Muscle layer of duodenum (tissue), 2 donors: ENCODE results near the gene TEX264.

ENCODE experiments used
- H3K27ac ChIP-seq: one replicate; pipeline ENCODE4 v1.7.0; 2013; ENCODE audit warnings: mild to moderate bottlenecking, low read length
- H3K27me3 ChIP-seq: one replicate; pipeline ENCODE4 v1.7.0; 2013; ENCODE audit warnings: low read depth, mild to moderate bottlenecking, control low read depth, low read length
- H3K36me3 ChIP-seq, 2 donors: one replicate each; pipeline ENCODE4 v1.7.0; 2013; ENCODE audit warnings: low read length in 2 of 2, control low read depth in 1 of 2, mild to moderate bottlenecking in 1 of 2; ENCODE audit not compliant: insufficient read depth in 2 of 2, control insufficient read depth in 1 of 2
- H3K4me1 ChIP-seq, 2 donors: one replicate each; pipeline ENCODE4 v1.7.0; 2013; ENCODE audit warnings: low read length in 2 of 2, mild to moderate bottlenecking in 2 of 2, control low read depth in 1 of 2, moderate library complexity in 1 of 2; ENCODE audit not compliant: insufficient read depth in 2 of 2, control insufficient read depth in 1 of 2
- H3K4me3 ChIP-seq, 2 donors: one replicate each; pipeline ENCODE4 v1.7.0; 2013; ENCODE audit warnings: low read length in 2 of 2, low read depth in 1 of 2, mild to moderate bottlenecking in 1 of 2
- H3K9me3 ChIP-seq, 2 donors: one replicate each; pipeline ENCODE4 v1.7.0; 2013; ENCODE audit warnings: low read length in 2 of 2, control low read depth in 1 of 2, mild to moderate bottlenecking in 1 of 2; ENCODE audit not compliant: control insufficient read depth in 1 of 2
- donor health status: healthy.

Gene TEX264

DNA sequence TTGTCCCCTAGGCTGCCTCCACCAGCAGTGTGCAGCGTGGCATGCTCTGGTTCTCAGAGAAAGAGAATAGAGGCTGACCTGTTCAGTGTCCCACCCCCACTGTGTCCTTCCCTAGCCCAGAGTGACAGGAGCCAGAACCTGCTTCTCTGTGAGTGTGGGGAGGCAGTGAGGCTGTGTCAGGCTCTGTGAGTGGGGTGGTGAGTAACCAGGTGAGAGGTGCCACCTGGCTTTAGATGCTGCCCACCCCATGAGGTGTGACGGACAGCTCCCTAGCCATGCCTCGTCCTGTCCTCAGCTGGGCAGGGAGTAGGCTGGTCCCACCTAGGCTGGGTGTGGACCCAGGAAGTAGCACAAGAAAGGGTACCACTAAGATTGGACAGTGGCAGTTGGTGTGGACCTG, 6.3 kb downstream of the TEX264 start:
- H3K4me3 ChIP-seq: no peak overlapping the region
- H3K27ac ChIP-seq: no peak overlapping the region
- no peaks in the 10 kb centered on the region for H3K9me3 ChIP-seq
- no peaks in the 10 kb centered on the region for H3K27me3 ChIP-seq
- peaks cover 15 to 27% of the 10 kb centered on the region in 2 donors for H3K4me1 ChIP-seq
- peaks cover 5 to 37% of the 10 kb centered on the region in 2 donors for H3K36me3 ChIP-seq

DNA sequence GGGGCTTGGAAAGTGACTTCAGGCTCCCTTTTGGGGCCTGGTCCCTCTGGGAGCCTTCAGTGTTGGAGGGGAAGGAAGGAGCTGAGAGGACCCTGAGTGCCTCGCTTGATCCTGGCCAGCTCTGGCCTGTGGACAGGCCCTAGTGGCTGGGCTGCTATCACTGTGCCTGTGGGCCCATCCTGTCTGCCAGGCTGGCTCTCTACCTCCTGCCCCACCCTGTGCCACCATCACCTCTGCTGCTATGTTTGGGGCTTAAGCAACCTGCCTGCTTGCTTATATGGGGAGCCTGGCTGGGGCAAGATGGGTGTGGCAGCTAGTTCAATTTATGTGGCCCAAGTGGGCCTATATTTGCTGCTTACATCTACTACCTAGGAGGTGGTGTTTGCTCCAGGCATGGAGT, 7.1 kb downstream of the TEX264 start:
- peaks cover 5 to 37% of the 10 kb centered on the region in 2 donors for H3K36me3 ChIP-seq
- no peak overlapping the region for H3K27ac ChIP-seq
- no peak overlapping the region for H3K4me3 ChIP-seq
- H3K9me3 ChIP-seq: no peaks in the 10 kb centered on the region
- no peaks in the 10 kb centered on the region for H3K27me3 ChIP-seq
- H3K4me1 ChIP-seq: peaks cover 10 to 22% of the 10 kb centered on the region in 2 donors

- Histone ChIP-seq H3K36me3 (peaks cover 5 to 37% of the 10 kb centered on the region in 2 donors), H3K27ac (no peak overlapping the region), H3K9me3 (no peaks in the 10 kb centered on the region), H3K27me3 (no peaks in the 10 kb centered on the region), H3K4me3 (no peak overlapping the region), H3K4me1 (peaks cover 10 to 22% of the 10 kb centered on the region in 2 donors)
These were observed 7.6 kb downstream of the TEX264 start for GRCh38 chr3:51678641-51679040.

- H3K9me3 ChIP-seq: no peaks in the 10 kb centered on the region
- H3K36me3 ChIP-seq: peaks cover 6 to 35% of the 10 kb centered on the region in 2 donors
- no peaks in the 10 kb centered on the region for H3K27me3 ChIP-seq
- peaks cover 10 to 22% of the 10 kb centered on the region in 2 donors for H3K4me1 ChIP-seq
- no peak overlapping the region for H3K4me3 ChIP-seq
- H3K27ac ChIP-seq: no peak overlapping the region
These were observed 8.3 kb downstream of the TEX264 start for GRCh38 chr3:51679318-51679717.

DNA sequence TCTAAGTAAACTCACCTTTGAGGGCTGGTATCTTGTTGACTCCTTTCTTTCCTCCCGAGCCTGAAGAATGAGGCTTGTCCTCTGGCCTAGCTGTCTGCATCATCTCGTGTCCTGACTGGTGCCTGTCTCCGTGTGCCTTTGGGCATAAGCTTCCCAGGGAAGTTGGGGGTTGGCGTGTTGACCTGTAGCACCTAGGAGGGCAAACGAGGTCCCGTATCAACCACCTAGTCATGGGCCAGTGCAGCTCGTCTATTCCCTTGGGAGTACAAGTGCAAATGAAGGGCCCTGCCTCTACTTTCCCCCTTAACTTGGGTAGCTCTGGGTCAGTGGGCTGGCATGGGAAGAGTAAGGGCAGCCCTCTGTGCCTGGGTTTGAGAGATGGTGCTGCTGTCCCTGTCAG, 8.7 kb downstream of the TEX264 start:
- H3K27ac ChIP-seq: no peak overlapping the region
- peaks cover 10 to 22% of the 10 kb centered on the region in 2 donors for H3K4me1 ChIP-seq
- peaks cover 11 to 35% of the 10 kb centered on the region in 2 donors for H3K36me3 ChIP-seq
- no peaks in the 10 kb centered on the region for H3K9me3 ChIP-seq
- no peaks in the 10 kb centered on the region for H3K27me3 ChIP-seq
- no peak overlapping the region for H3K4me3 ChIP-seq

GRCh38 chr3:51680196-51680595, 9.1 kb downstream of the TEX264 start:
- no peaks in the 10 kb centered on the region for H3K27me3 ChIP-seq
- H3K4me3 ChIP-seq: no peak overlapping the region
- no peak overlapping the region for H3K27ac ChIP-seq
- H3K9me3 ChIP-seq: no peaks in the 10 kb centered on the region
- peaks cover 10 to 22% of the 10 kb centered on the region in 2 donors for H3K4me1 ChIP-seq
- peaks cover 15 to 38% of the 10 kb centered on the region in 2 donors for H3K36me3 ChIP-seq

DNA sequence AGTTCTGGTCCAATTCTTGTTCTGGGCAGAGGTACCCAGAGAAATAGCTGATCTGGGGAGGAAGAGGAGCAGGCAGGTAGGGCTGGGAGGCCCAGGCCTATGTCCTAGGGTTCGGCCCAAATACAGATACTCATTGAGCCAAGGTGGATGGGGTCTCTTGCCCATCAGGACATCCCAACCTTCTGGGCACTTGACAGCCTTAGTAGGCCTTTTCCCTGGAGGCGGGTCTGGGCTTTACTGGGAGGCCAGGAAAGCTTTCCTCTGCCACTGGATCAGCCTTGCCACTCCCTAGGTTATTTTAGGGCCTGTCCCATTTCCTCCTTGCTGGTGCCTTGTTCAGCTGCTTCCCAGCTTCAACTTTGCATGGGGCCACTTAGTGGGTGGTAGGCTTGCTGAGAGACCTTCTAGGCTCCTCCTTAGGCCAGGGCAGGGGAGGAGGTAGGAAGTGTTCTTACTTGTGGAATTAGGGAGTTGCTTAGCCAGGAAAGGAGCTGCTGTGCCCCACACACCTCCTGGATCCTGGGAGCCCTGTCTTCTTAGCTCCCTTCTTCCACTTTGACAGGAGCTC, 9.7 kb downstream of the TEX264 start:
- no peaks in the 10 kb centered on the region for H3K9me3 ChIP-seq
- H3K27me3 ChIP-seq: no peaks in the 10 kb centered on the region
- peaks cover 10 to 22% of the 10 kb centered on the region in 2 donors for H3K4me1 ChIP-seq
- H3K4me3 ChIP-seq: no peak overlapping the region
- no peak overlapping the region for H3K27ac ChIP-seq
- peaks cover 11 to 38% of the 10 kb centered on the region in 2 donors for H3K36me3 ChIP-seq

GRCh38 chr3:51681453-51681852, 10.4 kb downstream of the TEX264 start:
- Histone ChIP-seq H3K4me1 (peaks cover 10 to 23% of the 10 kb centered on the region in 2 donors), H3K27ac (no peak overlapping the region), H3K4me3 (no peak overlapping the region), H3K9me3 (no peaks in the 10 kb centered on the region), H3K36me3 (peaks cover 16 to 39% of the 10 kb centered on the region in 2 donors), H3K27me3 (no peaks in the 10 kb centered on the region)

- Histone ChIP-seq H3K27me3 (no peaks in the 10 kb centered on the region), H3K4me1 (peaks cover 10 to 23% of the 10 kb centered on the region in 2 donors), H3K4me3 (no peak overlapping the region), H3K27ac (peak overlapping the region; percentile 27), H3K36me3 (peaks cover 16 to 40% of the 10 kb centered on the region in 2 donors), H3K9me3 (no peaks in the 10 kb centered on the region)
These were observed 11.0 kb downstream of the TEX264 start for GRCh38 chr3:51682079-51682478.

- Histone ChIP-seq H3K36me3 (peaks cover 16 to 36% of the 10 kb centered on the region in 2 donors), H3K27me3 (no peaks in the 10 kb centered on the region), H3K4me1 (peaks cover 10 to 23% of the 10 kb centered on the region in 2 donors)
These were observed 11.5 kb downstream of the TEX264 start for GRCh38 chr3:51682526-51682925.

GRCh38 chr3:51683566-51683965, 12.5 kb downstream of the TEX264 start:
- peaks cover 24 to 40% of the 10 kb centered on the region in 2 donors for H3K36me3 ChIP-seq
- no peak overlapping the region for H3K4me3 ChIP-seq
- H3K9me3 ChIP-seq: no peaks in the 10 kb centered on the region
- no peaks in the 10 kb centered on the region for H3K27me3 ChIP-seq
- peaks cover 10 to 23% of the 10 kb centered on the region in 2 donors for H3K4me1 ChIP-seq
- no peak overlapping the region for H3K27ac ChIP-seq

More at GRCh38 chr3:51682526-51682925, 11.5 kb downstream of the TEX264 start:
- Histone ChIP-seq H3K9me3 (no peaks in the 10 kb centered on the region), H3K4me3 (no peak overlapping the region), H3K27ac (peak overlapping the region; percentile 27)
